CD1c-positive myeloid dendritic cell (primary cell): ENCODE measurements around the gene AACS.
"Not testable (repeated sequence)": the region's sequence is repeated elsewhere in the genome, so short reads cannot be mapped to it uniquely, and the experiment has no call there.

ENCODE experiments used
- DNase-seq: peaks from one replicate; pipeline ENCODE4 v3.0.0-alpha.2; 2016; ENCODE audit errors: extremely low spot score

Gene AACS, protein sequence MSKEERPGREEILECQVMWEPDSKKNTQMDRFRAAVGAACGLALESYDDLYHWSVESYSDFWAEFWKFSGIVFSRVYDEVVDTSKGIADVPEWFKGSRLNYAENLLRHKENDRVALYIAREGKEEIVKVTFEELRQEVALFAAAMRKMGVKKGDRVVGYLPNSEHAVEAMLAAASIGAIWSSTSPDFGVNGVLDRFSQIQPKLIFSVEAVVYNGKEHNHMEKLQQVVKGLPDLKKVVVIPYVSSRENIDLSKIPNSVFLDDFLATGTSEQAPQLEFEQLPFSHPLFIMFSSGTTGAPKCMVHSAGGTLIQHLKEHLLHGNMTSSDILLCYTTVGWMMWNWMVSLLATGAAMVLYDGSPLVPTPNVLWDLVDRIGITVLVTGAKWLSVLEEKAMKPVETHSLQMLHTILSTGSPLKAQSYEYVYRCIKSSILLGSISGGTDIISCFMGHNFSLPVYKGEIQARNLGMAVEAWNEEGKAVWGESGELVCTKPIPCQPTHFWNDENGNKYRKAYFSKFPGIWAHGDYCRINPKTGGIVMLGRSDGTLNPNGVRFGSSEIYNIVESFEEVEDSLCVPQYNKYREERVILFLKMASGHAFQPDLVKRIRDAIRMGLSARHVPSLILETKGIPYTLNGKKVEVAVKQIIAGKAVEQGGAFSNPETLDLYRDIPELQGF

DNA sequence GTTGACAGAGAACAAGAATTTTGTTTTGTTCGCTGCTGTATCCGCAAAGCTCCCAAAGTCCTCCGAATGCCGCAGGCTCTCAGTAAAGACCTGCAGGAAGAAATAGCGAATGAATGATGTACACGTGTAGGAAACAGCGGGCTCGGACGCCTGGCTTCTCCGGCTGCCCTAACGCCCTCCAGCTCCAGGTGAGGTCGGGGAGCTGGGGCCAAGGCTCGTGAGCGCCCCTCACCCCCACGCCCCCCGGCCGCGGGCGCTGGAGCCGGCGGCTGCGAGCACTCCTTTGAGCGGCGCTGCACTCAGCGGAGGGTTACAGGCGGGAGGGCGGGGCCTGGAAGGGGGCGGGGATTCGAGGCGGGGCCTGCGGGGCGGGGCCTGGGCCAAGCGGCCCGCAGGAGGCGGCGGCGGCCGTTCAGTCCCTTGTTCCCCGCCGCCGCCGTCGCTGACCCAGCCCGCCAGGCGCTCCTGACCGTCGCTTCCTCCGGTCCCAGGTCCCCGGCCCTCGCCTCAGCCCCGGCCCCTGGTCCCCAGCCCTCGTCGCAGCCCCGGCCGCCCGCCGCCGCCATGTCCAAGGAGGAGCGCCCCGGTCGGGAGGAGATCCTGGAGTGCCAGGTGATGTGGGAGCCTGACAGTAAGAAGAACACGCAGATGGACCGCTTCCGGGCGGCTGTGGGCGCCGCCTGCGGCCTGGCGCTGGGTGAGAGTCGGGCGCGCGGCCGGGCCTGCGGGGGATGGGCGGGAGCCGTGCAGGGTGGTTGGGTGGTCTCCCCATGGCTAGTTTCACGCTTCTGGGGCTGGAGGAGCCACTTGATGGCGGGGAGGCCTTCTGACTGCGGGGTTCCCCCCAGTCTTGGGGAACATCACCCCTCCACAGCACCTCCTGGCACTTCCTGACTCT lies at the start of gene AACS:
TSS of gene AACS (plus strand) at position 415 of the 898 bp plus-strand sequence. CDS start at position 565, 150 bp downstream.
- peak; percentile 84 for DNase-seq

DNA sequence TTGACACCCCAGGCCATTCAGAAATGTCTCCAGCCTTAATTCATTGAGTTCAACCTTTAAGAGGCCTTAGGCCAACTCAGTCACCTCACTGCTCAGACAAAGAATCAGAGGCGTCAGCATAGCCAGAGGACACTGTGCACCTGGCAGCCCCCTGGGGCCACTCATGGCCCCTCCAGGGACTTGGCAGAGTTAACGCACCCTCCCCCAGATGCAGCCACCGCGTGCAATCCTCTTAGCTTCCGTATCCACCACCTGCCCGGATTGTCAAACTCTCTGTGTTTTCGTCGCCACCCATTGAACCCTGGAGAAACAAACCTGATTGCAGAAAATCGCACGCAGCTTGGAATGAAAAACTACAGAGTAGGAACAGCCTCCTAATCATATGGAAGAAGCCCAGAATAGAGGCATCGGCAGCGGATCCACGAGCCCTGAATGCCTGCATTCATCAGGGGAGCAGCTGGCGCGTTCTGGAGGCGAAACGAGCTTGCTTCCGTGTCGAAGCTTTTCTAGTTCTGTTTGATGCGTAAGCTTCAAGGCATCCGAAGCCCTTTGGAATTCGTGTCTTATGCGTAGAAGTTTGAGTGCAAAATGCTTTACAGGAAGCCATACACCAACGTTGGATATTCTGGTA lies 49.4 kb upstream of the AACS start:
- DNase-seq = no peak

DNA sequence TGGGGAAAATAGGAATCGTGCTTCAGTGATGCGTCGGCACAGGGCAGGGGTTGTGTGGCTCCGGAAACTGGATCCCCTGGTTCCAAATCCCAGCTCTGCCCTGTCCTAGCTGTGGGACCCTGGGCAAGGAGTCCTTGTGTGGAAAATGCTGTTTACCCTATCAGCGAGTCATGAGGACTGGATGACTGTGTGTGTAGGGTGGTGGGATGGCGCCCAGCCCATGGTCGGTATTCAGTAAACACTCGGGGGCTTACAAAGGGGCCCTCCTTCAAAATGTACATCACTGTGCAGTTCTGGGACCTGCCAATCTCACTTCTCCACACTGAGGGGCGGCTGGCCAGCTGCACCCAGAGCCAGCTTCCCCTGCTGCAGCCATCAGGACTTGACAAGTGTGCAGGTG lies 47.4 kb upstream of the AACS start:
- DNase-seq = no peak

DNA sequence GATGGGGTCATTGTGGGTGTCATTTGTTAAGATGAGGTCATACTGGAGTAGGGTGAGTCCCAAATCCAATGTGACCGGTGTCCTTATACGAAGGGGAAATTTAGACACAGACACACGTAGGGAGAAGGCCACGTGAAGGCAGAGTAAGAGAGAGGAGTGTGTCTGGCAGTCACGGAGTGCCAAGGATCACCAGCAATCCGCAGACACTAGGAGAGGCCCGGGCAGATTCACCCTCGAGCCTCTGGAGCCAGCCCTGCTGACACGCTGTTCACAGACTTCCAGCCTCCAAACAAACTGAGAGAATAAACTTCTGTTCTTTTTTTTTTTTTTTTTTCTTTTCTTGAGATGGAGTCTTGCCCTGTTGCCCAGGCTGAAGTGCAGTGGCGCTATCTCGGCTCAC lies 46.9 kb upstream of the AACS start:
- no peak for DNase-seq

DNA sequence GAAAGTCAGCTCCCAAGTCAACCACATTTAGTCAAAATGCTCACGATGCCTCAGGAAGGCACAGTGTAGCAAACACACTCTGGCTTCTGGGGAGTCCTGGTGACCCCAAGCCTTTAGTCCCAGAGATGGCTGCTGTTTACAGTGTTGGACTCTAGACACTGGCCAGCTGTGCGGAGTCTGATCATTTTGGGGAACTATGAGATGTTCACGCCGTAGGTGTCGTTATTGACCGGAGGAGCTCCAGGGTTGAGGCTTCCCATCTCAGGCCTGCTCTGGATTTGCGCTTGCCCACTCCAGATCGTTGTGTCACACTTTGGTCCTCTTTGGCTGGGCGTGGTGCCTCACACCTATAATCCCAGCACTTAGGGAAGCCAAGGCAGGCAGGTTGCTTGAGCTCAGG lies 44.1 kb upstream of the AACS start:
- DNase-seq = no peak

DNA sequence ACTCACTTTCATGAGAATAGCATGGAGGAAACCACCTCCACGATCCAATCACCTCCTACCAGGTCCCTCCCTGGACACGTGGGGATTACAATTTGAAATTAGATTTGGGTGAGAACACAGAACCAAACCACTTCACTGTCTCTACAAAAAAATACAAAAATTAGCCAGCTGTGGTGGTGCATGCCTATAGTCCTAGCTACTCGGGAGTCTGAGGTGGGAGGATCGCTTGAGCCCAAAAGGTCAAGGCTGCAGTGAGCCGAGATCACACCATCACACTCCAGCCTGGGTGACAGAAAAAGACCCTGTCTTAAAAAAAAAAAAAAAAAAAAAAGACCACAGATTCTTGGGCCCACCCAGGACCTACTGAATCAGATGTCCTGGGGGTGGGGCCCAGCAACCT lies 43.5 kb upstream of the AACS start:
- no peak for DNase-seq

DNA sequence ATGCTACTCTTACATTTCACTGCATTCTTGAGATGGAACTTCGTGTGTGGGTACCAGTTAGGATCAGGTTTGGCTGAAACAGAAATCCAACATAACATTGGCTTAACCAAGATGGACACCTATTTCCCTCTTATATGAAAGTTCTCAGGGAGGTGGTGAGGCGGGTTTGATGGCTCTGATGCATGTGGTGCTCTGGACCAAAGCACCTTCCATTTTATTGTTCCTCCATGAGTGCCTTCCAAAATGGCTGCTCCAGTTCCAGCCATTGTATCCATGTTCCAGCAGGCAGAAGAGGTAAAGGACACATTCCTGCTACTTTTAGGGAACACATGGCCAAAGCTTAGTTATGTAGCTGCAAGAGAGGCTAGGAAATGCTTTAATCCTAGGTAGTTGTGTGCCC lies 42.2 kb upstream of the AACS start:
- DNase-seq = no peak

DNA sequence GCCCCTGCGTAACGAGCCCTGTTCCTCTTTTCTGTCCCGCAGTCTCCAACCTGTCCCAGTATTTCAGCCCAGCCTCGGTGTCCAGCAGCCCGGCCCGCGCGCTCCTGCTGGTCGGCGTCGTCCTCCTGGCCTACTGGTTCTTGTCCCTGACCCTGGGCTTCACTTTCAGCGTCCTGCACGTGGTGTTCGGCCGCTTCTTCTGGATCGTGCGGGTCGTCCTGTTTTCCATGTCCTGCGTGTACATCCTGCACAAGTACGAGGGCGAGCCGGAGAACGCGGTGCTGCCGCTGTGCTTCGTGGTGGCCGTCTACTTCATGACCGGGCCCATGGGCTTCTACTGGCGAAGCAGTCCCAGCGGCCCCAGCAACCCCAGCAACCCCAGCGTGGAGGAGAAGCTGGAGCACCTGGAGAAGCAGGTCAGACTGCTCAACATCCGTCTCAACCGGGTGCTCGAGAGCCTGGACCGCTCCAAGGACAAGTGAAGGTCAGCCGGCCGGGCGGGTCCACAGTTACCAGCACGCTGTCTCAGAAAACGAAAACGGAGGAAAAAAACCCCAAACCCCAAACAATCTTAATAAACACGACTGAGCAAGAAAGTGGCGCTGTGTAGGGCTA lies 40.2 kb upstream of the AACS start:
- no peak for DNase-seq

DNA sequence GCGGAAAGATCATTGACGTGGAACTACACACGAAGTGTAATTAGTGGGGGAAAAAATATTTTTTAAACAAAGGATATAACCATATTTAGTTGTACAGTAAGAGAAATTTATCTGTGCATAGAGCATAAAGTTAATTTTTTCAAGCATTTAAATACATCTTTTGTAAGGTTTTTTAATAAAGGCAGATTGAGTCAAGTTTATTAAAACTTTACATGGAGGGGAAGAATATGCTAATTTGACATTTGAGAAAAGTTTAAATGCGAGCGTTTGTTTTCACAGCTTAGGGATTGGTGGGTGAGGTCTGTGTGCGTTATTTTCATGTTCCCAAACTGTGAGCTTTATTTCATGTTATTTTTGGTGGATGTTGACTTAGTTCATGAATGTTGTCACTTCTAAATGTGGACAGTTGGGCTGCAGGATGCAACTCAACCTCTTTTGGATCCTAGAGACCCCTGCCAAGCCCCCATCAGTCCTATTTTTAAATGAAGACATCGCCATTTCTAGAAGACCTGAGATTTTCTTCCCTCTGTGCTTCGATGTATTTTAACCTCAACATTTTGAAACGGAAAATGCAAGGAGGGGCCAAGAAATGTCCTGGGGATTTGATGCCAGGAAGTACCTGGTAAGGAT lies 39.5 kb upstream of the AACS start:
- no peak for DNase-seq

DNA sequence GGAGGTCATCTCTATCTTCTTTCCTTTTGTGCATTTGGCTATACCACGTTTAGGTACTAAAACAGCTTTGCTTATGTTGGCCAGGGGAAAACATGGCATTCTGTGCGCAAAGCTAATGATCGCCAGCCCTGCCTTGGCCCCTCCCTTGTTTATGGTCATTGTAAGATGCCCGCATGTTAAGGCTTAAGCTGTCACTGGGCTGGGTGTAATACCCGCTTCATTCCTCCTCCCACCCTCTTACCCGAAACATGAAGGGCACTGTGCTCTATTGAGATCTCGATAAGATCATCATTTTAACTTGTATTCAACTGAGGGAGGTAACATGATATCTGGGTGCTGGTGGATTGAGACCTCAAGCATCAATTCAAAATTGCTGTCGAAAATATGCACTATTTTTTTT lies 37.1 kb upstream of the AACS start:
- DNase-seq = no peak

DNA sequence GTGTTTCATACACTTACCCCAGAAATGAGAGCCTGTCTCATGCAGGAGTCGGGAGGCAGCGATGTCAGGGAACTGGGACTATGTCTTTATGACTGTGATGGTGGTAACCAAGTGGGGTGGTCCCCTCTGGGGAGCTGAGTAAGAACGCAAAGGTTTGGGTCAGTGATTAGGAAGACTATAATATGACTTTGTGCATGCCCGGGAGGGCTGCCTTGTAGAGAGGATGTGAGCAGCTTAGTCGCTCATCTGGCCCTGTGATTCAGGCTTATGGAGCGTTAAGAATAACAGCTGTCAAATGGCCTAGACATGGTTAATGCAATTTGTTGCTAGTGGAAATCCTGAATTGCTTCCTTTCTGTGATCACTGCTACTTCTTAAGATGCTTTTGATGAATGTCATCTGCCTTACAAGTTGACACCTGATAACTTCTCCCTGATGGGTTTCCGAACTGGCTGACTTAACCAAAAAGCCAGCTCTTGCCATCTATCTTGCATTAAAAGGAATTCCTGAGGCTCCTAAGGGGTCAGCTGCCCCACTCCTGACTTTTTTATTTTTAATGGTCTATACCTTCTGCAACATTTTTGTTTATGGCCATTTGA lies 35.4 kb upstream of the AACS start:
- DNase-seq = no peak

DNA sequence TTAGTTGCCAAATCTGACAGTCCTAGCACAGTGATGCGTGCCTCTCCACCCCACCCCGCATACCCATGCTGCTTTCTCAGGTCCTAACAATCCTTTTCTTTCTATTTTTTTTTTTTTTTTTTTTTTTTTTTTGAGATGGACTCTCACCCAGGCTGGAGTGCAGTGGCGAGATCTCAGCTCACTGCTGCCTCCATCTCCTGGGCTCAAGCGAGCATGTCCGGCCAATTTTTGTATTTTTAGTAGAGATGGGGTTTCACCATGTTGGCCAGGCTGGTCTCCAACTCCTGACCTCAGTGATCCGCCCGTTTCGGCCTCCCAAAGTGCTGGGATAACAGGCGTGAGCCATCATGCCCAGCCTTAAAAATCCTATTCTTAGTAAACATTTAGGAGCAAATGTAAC lies 33.8 kb upstream of the AACS start:
- not testable (repeated sequence) for DNase-seq

DNA sequence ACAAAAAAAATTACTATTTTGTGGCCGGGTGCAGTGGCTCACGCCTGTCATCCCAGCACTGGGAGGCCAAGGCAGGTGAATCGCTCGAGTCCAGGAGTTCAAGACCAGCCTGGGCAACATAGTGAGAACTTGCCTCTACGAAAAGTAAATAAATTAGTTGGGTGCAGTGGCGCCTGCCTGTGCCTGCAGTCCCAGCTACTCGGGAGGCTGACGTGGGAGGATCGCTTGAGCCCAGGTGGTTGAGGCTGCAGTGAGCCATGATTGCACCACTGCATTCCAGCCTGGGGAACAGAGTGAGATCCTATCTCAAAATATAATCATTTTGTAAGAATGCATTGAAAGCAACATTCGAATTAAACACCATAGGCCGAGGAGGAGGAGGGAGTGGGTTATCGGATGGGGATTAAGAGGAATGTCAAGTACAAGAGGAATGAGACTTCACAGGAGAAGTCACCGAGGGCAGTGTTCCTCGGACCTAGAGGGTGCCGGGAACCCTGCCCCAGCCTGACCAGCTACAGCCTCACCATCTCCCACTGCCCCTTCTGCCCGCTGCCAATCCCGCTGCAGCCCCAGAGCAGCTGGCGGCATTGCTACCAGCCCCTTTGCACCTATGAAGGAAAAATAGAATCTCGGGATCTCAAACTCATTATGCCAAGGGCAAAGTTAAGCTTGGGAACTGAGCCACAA lies 32.6 kb upstream of the AACS start:
- DNase-seq = no peak

DNA sequence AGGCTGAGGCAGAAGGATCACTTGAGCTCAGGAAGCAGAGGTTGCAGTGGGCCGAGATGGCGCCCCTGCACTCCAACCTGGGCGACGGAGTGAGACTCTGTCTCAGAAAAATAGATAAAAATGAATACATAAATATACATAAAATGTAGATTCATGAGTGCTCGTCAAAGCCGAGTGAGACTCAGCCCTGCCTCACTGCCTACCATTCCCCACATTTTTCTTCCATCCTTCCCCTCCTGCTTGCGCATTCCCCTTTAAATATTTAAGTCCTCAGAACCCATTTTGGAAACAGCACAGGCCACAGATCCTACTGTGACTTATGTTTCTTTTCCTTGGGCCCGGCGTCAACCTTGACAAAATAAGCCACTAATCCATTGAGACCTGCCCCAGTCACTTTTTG lies 31.9 kb upstream of the AACS start:
- DNase-seq = no peak

DNA sequence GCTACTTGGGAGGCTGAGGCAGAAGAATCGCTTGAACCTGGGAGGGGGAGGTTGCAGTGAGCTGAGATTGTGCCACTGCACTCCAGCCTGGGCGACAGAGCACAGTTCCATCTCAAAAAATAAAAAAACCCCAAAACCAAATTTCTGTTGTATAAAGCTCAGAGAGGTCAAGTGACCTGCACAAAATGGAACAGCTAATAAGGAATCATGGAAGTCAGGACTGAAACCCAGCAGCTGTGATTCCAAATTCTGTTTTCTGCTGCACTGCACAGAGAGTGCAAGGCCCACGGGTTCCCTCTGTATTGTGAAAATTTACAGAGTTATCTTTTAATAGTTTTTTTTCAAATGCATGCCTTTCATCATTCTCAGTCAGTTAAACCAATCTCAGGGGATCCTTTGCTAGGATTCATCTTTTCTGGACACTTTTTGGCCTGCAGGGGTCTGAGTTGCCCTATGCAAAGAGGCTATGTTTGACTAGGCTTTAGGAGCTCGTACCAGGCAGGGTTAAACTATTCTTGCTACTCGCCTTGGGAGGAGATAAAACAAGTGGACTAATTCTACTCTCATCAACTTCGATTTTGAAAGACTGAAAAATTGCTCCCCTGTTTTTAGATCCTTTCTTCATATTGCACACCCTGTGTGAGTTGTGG lies 26.1 kb upstream of the AACS start:
- no peak for DNase-seq

DNA sequence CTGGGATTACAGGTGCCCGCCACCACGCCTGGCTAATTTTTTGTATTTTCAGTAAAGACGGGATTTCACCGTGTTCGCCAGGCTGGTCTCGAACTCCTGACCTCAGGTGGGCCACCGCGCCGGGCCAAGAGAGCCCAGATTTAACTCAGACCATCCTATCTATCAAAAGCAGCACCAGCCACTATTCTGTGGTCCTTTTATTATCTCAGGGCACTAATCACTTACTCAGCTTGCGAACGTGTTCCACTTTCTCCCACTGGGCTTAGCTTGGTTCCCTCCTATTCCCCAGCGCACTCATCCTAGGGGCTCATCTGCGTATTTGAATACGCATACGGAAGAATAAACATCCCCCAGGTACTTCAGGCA lies 16.2 kb upstream of the AACS start:
- DNase-seq = no peak

DNA sequence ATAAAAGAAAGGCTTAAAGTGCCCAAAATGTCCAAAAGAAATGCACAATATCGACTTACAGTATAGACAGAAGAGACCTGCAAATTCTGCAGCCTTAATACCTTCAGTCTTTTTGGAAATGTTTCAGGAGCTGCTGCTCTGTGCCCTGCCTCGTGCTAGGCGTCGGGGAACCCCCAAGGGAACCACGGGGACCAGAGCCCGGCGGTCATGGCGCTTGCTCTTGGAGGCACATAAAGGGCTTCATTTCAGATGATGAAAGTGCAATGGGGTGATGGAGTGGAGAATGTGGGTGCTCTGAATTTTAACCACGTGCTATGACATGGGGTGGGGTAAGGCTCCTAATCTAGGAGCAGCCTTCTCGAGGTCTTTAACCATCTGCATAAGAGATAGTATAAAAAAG lies 14.8 kb upstream of the AACS start:
- no peak for DNase-seq

DNA sequence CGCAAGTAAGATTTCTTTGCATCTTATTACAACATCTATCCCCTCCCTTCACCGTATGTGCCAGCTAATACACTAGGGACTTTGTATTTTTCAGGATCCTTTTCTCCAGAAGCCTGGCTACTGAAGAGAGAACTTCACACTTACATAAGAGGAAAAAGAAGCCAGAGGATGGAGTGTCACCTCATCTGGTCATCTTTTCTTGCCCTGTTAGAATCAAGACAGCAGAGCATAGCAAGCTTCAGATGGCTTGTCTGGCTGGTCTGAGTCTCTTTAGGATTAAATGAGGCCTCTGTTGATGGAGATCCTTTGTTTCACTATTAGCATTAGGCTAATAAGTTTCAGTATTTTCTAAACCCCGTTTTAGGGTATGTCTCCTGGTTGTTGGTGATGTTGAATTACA lies 14.4 kb upstream of the AACS start:
- no peak for DNase-seq

DNA sequence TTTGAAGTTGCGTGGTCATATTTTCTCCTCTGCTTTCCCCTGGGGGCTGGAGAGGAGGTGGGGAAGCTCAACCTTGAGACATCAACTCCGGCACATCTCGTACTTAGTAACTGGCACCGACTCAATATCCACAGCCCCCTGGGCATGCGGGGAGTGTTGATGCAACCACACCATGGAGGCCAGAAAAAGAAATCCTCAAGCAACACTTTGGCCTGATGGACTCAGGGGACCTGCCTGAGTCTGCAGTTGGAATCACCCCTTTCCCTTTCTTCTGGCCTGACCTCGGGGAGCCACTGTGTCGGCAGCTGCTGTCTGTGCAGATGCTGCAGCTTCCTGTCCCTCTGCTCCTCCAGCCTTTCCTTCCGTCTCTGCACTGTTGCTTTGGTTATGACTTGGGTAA lies 11.4 kb upstream of the AACS start:
- DNase-seq = no peak

DNA sequence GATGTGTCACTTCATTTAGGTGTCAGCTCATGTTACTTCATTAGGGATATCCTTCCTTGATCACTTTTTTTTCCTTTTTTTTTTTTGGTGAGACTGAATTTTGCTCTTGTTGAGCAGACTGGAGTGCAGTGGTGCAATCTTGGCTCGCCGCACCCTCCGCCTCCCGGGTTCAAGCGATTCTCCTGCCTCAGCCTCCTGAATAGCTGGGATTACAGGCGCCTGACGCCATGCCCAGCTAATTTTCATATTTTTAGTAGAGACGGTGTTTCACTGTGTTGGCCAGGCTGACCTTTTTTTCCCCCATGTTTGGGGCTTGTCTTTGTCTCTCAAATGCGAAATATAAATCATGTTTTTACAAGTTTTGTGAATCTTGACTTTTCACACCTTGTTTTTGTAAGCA lies 9.6 kb upstream of the AACS start:
- no peak for DNase-seq
